ENCODE data around the gene RNF169.

The RNF169 gene

DNA sequence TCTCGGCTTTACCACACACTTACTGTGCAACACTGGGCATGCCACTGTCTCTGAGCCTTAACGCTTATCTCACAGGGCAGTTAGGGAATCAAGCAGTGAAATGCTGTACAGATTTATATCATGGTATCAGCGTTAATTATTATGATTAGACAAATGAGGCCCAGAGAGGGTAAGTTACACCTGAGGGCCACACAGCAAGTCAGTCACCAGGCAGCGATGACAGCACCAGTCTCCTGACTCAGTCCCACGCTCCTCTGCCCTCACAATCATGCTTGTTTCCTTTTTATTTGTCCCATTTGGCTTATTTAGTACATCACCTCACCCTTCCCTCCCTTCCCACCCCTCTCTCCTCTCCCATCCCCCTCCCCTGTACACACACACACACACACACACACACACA is 29.6 kb upstream of the RNF169 start:
- H3K27me3 Mint-ChIP-seq = peaks cover 9% of the 10 kb centered on the region
- DNase-seq (ENCODE audit: low spot score in 2 of 2) = no peak
- H3K9me3 Mint-ChIP-seq = no peaks in the 10 kb centered on the region
- no peak overlapping the region for H3K27ac Mint-ChIP-seq
- no peak for ATAC-seq (ENCODE audit: low read depth)
- peaks cover 2% of the 10 kb centered on the region for H3K4me1 Mint-ChIP-seq
- no peaks in the 10 kb centered on the region for H3K36me3 Mint-ChIP-seq
- no peak overlapping the region for H3K4me3 Mint-ChIP-seq

DNA sequence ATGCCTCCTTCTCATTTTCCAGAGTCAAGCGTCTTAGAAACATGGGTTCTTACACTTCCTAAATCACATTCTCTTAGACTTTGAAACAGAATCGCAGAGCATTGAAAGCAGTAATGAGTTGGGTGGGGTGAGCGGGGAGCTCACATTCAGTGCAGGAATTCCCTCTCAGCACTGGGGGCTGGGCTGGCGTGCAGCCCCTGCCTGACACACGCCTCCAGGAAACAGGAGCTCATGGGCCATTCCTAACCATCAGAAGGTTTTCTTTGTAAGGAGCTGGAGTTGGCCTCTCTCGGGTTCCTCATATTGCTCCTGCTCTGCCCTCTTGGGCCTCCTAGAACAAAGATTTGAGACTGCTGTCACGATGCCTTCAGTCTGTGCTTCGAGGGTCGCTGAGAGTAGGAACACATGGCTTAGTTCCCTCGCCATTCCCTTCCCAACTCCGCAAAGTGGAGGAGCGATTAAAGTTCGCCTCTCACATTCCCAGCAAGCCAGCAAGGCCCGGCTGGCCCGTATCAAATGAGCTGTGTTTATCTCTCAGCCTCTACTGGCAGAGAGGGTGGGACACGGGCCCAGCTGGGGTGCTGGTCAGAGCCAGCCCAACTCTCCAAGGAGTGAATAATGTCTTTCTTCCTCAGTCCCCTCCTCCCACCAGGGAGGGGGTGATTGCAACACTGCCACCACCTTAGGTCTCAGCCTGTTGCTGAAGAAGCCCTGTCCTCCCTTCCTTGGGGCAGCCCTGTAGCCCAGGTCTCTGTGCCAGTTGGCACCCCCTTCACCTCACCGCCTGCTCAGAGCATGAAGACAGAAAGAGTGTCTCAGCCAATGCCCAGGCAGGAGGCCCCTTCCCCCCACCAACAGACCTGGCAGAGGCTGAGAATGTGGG is 27.8 kb upstream of the RNF169 start:
- Mint-ChIP-seq H3K9me3 (no peaks in the 10 kb centered on the region), H3K36me3 (no peaks in the 10 kb centered on the region), H3K27me3 (peaks cover 14% of the 10 kb centered on the region), H3K27ac (no peak overlapping the region), H3K4me3 (no peak overlapping the region), H3K4me1 (peaks cover 2% of the 10 kb centered on the region)
- DNase-seq (ENCODE audit: low spot score in 2 of 2) (no peak), ATAC-seq (ENCODE audit: low read depth) (no peak)

DNA sequence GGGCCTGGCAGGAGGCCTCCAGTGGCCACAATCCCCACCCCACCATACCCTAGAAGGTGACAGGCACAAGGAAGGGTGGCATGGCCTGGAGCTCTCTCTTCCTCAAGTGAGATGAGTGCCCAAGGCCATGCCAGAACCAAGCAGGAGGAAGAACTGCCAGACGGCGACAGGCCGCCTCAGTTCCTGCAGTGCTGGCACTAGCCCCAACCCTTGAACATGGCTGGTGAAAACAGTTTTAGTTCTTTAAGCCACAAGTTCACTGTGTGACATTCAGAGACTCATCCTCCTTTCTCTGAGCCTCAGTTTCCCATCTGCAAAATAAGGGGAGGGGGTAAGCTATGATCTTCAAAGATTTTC is 27.2 kb upstream of the RNF169 start:
- Mint-ChIP-seq H3K4me3 (no peak overlapping the region), H3K27me3 (peaks cover 12% of the 10 kb centered on the region), H3K36me3 (no peaks in the 10 kb centered on the region), H3K9me3 (no peaks in the 10 kb centered on the region), H3K27ac (no peak overlapping the region), H3K4me1 (no peaks in the 10 kb centered on the region)
- ATAC-seq (ENCODE audit: low read depth) (no peak), DNase-seq (ENCODE audit: low spot score in 2 of 2) (no peak)

DNA sequence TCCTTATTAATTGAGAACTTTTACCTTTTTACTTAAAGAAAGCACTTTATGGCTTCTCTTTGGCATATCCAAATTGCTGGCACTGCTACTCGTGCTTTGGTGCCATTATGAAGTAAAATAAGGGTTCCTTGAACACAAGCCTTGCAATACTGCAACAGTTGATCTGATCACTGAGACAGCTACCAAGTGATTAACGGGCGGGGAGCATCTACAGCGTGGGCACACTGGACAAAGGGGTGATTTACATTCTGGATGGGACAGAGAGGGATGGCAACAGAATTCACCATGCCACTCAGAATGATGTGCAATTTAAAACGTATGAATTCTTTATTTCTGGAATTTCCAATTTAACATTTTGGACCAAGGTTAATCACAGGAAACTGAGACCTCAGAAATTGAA is 25.1 kb upstream of the RNF169 start:
- ATAC-seq (ENCODE audit: low read depth) = no peak
- Mint-ChIP-seq H3K9me3 (no peaks in the 10 kb centered on the region), H3K27me3 (peaks cover 11% of the 10 kb centered on the region), H3K4me1 (no peaks in the 10 kb centered on the region), H3K27ac (no peak overlapping the region), H3K36me3 (no peaks in the 10 kb centered on the region), H3K4me3 (no peak overlapping the region)
- no peak for DNase-seq (ENCODE audit: low spot score in 2 of 2)

DNA sequence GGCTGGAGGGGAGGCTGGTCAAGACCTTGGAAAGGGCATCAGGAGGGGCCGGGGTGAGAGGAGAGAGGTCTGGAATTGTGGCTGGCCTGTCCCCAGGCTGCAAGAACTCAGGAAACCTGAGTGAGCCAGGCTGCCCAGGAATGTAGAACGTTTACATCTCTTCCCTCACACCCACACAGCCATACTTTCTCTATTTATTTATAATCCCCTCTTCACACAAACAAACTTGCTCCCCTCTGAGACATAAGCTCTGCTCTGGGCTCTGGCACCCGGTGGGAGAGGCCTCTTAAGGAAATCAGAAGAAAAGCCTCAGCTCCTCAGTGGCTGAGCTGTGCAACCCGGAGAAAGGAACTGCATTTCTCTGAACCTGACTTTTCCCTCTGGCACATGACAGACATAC is 22.9 kb upstream of the RNF169 start:
- DNase-seq (ENCODE audit: low spot score in 2 of 2) = no peak
- Mint-ChIP-seq H3K4me1 (peaks cover 1% of the 10 kb centered on the region), H3K27me3 (peaks cover 14% of the 10 kb centered on the region), H3K27ac (no peak overlapping the region), H3K36me3 (no peaks in the 10 kb centered on the region), H3K9me3 (no peaks in the 10 kb centered on the region), H3K4me3 (no peak overlapping the region)
- ATAC-seq (ENCODE audit: low read depth) = no peak

DNA sequence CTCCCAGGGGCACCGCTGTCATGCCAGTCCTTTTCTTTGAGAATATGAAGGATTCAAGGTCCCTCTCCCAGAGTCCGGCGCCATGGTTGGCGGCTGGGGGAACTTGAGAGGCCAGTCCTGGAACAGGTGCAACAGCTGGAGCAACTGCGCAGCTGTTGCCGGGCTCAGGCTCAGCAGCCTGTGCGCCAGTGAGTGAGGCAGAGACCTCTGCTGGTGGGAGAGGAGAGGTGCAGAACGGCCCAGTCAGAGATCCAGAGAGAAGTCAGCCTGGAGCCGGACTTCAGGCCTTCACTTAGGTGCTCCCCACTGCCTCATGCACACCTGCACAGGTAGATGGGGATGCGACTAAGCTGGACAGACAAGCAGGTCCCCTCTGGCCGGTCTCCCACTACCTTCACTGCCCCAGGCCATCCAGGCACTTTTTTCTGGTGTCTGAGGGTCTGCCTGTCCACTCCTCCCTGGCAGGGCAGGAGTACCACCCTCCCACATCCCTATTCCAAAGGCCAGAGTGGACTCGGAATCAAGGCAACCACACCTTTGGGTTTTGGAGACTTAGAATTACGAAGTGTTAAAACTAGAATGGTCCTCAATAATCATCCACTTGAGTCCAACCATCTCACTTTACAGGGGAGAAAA is 22.0 kb upstream of the RNF169 start:
- Mint-ChIP-seq H3K27me3 (peaks cover 17% of the 10 kb centered on the region), H3K27ac (no peak overlapping the region), H3K36me3 (no peaks in the 10 kb centered on the region), H3K4me3 (no peak overlapping the region), H3K4me1 (peaks cover 4% of the 10 kb centered on the region), H3K9me3 (no peaks in the 10 kb centered on the region)
- ATAC-seq (ENCODE audit: low read depth) (peak; percentile 98), DNase-seq (ENCODE audit: low spot score in 2 of 2) (peak; percentile 39 to 62)

DNA sequence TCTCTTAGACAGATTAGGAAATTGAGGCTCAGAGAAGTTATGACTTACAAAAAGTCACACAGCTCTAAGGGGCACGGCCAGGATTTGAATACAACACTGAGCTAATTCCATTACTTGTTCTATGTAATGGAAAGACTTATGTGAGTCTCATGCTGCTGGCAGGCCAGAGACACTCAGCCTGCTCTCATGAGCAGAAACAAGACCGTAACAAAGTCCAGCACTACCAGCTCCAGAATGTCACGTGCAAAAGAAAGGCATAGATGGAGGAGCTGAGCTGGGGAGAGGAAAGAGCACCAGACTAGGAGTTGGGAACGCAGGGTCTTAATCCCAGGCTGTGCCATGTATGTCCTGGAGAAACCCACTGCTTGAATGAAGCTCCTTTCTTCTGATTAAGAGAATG is 19.3 kb upstream of the RNF169 start:
- peaks cover 22% of the 10 kb centered on the region for H3K27me3 Mint-ChIP-seq
- ATAC-seq (ENCODE audit: low read depth) (no peak), DNase-seq (ENCODE audit: low spot score in 2 of 2) (no peak)
- no peak overlapping the region for H3K27ac Mint-ChIP-seq
- H3K4me1 Mint-ChIP-seq = peaks cover 7% of the 10 kb centered on the region
- peaks cover 1% of the 10 kb centered on the region for H3K36me3 Mint-ChIP-seq
- no peak overlapping the region for H3K4me3 Mint-ChIP-seq
- no peaks in the 10 kb centered on the region for H3K9me3 Mint-ChIP-seq

DNA sequence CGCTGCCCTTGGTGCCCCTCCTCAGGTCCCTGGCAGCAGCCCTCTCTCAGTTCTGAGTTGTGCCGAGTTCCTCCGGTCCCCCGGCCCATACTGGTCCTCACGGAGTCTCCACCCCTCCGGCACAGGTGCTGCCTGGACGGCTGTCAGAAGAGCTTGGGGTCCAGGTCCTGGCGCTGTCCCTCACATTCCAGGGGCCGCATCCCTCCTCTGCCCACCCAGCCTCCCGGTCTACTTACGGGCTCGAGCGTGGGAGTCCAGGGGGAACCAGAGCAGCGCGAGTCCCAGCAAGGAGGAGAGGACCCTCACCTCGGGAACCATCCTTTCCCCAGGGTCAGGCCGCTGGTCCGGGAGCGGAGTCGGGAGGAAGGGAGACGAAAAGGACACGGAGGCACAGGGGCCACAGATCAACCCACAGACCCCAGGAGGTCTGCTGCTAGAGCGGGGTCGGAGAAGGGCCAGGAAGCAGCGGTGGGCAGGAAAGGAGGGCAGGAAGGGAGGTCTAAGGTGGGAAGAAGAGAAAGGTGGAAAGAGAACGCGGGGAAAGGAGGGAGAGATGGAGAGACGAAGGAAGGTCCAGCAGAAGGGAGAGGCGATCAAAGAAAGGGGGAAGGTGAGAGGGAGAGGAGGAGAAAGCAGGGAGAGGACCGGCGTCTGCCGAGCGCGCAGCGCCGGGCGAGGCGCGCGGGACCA is 17.9 kb upstream of the RNF169 start:
- Mint-ChIP-seq H3K36me3 (peaks cover 1% of the 10 kb centered on the region), H3K4me1 (peaks cover 7% of the 10 kb centered on the region), H3K27me3 (peaks cover 24% of the 10 kb centered on the region), H3K9me3 (no peaks in the 10 kb centered on the region), H3K4me3 (peak overlapping the region; percentile 65), H3K27ac (no peak overlapping the region)
- no peak for ATAC-seq (ENCODE audit: low read depth)
- no peak for DNase-seq (ENCODE audit: low spot score in 2 of 2)

DNA sequence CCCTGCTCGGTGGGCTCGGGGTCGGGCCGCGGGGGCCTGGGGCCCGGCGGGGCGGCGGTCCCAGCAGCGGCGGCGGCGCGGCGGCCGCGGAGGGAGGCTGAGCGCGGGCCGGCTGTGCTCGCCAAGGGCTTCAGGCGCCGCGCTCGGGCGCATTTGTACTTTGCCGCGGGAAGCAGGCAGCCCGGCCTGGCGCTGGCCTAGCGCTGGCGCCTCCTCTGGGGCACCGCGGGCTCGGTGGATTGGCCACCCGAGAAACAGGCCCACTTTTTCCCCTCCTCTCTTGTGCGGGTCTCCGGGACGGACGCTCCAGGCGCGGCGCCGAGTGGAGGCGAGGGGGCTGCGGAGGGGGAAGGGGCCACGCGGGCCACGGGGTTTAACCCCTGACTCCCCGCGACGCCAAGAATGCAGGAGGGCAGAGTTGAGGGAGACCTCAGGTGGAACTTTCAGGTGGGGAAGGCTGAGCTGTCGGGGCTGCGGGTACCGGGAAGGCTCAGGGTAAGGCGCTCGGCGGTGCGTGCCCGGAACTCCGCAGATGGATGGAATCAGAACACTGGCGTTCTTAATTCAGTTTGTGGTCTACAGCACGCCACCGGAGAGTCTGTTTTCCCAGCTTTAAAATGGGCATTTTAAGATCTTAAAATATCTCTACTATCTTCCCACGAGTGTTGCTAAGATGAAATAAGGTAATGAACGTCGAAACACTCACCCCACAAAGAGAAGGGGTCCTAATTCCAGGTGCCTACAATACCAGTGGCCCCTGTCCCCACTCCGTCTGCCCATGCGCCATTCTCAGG is 17.2 kb upstream of the RNF169 start, which contains the start of gene CHRDL2:
Gene CHRDL2 (minus strand): TSS at position 126 of the 794 bp plus-strand sequence. CDS start 538 bp downstream, outside the sequence.
- H3K27me3 Mint-ChIP-seq = peaks cover 25% of the 10 kb centered on the region
- peaks cover 7% of the 10 kb centered on the region for H3K4me1 Mint-ChIP-seq
- peaks cover 1% of the 10 kb centered on the region for H3K36me3 Mint-ChIP-seq
- H3K4me3 Mint-ChIP-seq = peak within 1 kb of the TSS; percentile 65
- H3K27ac Mint-ChIP-seq = no peak within 1 kb of the TSS
- H3K9me3 Mint-ChIP-seq = no peaks in the 10 kb centered on the region
- DNase-seq (ENCODE audit: low spot score in 2 of 2) (no peak), ATAC-seq (ENCODE audit: low read depth) (peak; percentile 28)

DNA sequence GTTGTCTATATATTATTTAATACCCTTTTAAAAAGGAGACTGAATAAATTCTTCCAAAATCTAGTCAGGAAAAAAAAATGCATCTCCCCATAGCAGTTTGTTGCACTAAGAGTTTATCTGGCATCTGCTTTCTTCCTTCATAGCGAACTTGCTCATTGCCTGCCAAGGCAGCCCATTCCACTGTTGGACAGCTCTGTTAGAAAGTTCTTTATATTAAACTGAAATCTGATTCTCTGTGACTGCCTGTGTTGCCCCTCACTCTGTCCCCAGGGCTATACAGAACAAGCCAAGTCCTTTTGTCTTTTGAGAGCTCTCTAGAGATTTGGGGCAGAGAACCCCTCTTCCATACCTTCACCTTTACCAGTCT is 14.1 kb upstream of the RNF169 start:
- H3K9me3 Mint-ChIP-seq = no peaks in the 10 kb centered on the region
- peaks cover 7% of the 10 kb centered on the region for H3K4me1 Mint-ChIP-seq
- DNase-seq (ENCODE audit: low spot score in 2 of 2) = no peak
- no peak overlapping the region for H3K27ac Mint-ChIP-seq
- H3K36me3 Mint-ChIP-seq = peaks cover 1% of the 10 kb centered on the region
- no peak overlapping the region for H3K4me3 Mint-ChIP-seq
- no peak for ATAC-seq (ENCODE audit: low read depth)
- H3K27me3 Mint-ChIP-seq = peaks cover 30% of the 10 kb centered on the region

DNA sequence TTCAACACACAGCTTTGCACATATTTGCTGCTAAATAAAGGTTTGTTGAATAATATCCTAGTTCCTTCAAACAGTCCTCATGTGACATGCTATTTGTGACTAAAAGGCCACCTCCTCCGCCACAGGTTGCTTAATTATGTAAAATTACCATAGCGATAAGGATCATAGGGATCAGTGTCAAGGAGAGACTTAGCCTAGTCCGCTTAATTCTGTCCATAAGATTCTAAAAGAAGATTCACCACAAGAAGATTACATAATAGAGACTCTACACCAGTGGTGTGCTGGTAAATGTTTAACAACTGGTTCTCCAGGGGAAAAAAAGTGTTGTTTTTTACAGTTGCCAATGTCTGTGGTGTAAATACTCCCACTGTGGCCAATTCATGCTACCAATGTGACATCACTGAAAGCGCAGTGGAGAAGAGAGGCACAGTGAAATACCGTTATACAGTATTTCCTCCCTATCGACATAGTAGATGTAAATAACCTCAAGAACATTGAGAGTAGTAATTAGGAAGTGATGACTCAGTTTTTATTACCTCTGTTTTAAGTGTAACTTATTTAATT is 13.2 kb upstream of the RNF169 start:
- Mint-ChIP-seq H3K4me1 (peaks cover 7% of the 10 kb centered on the region), H3K9me3 (no peaks in the 10 kb centered on the region), H3K4me3 (no peak overlapping the region), H3K27ac (no peak overlapping the region), H3K36me3 (peaks cover 1% of the 10 kb centered on the region), H3K27me3 (peaks cover 32% of the 10 kb centered on the region)
- ATAC-seq (ENCODE audit: low read depth) (no peak), DNase-seq (ENCODE audit: low spot score in 2 of 2) (no peak)

DNA sequence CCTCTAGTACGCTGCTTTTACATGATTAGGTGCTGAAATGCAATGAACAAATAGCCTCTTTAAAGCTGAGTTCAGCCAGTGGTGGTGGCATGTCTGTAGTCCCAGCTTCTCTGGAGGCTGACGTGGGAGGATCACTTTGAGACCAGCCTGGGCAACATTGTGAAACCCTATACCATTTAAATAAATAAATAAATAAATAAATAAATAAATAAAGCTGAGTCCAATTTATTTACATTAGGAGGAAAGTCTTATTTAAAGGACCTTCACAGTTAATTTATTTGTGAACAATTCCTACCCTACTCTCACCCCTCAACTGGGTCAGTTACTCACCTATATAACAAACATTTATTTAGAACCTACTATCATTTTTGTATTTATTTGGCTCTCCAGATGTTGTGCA is 12.6 kb upstream of the RNF169 start:
- no peak for ATAC-seq (ENCODE audit: low read depth)
- Mint-ChIP-seq H3K4me3 (no peak overlapping the region), H3K9me3 (no peaks in the 10 kb centered on the region), H3K4me1 (peaks cover 3% of the 10 kb centered on the region), H3K27ac (no peak overlapping the region), H3K27me3 (peaks cover 27% of the 10 kb centered on the region), H3K36me3 (peaks cover 1% of the 10 kb centered on the region)
- no peak for DNase-seq (ENCODE audit: low spot score in 2 of 2)

DNA sequence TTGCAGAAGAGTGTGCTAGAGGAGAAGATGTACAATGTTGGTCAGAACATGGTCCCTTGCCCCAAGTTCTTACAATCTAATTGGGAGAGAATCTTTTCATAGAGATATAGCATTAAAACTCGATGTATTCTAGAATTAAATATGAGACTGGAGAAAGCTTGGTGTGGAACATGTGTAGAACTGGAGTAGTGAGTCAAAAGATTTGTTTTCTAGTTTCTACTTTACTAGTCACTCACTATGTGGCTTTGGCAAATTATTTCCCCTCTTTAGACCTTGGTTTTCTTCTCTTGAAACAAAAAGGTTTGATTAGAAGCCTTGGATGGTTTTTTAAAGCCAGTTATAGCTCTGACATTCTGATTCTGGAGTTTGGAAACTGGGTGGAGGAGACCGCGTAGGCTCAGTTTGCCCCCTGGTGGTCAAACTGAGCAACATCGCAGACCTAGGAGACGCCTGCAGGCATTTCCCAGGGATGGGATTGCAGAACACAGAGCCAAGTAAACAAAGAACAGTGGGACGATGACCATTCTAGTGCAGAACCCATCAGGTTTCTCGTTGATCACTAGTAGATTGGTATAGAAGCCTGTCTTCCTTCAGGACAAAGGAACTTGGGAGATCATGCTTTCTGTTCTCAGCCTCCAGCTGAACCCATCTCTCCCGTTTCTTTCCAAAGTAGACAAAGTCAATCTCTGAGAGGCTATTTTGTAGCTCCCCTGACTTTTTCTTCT is 8.9 kb upstream of the RNF169 start:
- ATAC-seq (ENCODE audit: low read depth) (peak; percentile 78), DNase-seq (ENCODE audit: low spot score in 2 of 2) (peak; percentile 28 to 38)
- no peaks in the 10 kb centered on the region for H3K36me3 Mint-ChIP-seq
- peaks cover 17% of the 10 kb centered on the region for H3K27me3 Mint-ChIP-seq
- H3K27ac Mint-ChIP-seq = no peak overlapping the region
- no peak overlapping the region for H3K4me3 Mint-ChIP-seq
- H3K9me3 Mint-ChIP-seq = no peaks in the 10 kb centered on the region
- H3K4me1 Mint-ChIP-seq = no peaks in the 10 kb centered on the region
